Ureter (tissue), 1 donor: ENCODE data around the gene CLDN4. TPM values are rescaled to one million over a fixed set of nuclear protein-coding genes. Genes with fewer than 3 reads are reported as not detected.
"Not testable (repeated sequence)": the region's sequence is repeated elsewhere in the genome, so short reads cannot be mapped to it uniquely, and the experiment has no call there.

Experiments used
- DNase-seq: peaks from one replicate; pipeline ENCODE4 v3.0.0-alpha.2; 2020; ENCODE audit warnings: low spot score
- total RNA-seq: library from RNA; stranded (reverse); gene quantifications from one replicate; pipeline ENCODE4 v1.2.4, GENCODE V29; 2023
- donor health status: DM: yes; HTN: yes; CAD: no.

The CLDN4 gene
- total RNA-seq, 1 donor from 2014 or later: 244 TPM

DNA sequence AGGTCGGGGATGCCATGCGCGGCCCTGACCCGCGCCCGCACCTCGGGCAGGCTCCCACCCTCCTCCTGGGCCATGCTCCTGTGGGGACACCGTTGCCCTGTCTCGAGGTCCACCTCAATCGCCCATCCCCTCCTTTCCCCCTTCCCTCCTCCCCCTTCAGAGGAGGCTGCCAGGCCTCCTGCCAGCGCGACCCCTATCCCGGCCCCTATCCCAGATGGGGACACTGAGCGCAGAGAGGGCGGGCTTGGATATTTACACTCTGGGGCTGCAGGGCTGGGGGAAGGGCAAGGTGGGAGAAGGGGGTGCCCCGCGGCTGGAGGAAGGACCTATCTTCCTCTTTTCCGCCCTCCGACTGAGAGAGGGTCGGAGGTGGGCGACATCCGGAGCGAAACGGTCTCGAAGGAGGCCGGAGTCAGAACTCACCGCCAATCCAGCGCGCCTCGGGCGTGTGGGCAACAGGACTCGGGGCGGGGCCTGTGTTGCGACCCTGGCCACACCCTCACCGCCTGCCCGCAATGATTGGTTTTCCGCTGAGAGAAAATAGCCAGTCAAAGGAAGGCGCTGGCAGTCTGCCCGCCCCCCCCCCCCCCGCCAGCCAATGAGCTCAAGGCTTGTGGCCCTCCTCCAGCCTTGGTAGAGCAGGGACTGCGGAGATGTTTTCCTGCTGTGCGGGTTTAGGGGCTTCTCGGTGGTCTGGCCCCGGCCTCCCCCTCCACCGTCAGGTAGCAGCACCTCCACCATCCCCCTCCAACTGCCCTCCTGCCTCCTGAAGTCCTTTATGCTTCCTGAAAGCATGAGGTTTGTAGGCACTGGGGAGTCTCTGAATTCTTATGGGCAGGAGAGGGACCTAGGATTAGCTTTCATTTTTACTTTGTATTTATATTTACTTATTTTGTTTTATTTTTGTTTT lies 11.5 kb downstream of the CLDN4 start, which contains the start of gene METTL27:
TSS of gene METTL27 (minus strand) at position 450 of the 910 bp plus-strand sequence. CDS start at position 74, 376 bp downstream.
- DNase-seq: peak; percentile 95

DNA sequence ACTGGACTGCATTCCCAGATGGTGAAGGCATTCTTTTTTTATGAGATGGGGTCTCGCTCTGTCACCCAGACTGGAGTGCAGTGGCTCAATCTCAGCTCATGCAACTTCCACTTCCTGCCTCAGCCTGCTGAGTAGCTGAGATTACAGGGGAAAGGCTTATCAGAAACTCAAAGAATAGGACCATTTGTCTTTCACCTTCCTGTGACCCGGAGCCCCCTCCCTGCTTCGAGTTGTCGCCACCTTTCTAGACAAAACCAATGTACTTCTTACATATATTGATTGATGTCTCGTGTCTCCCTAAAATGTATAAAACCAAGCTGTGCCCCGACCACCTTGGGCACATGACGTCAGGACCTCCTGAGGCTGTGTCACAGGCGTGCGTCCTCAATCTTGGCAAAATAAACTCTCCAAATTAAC lies 13.3 kb downstream of the CLDN4 start:
- DNase-seq: no peak

DNA sequence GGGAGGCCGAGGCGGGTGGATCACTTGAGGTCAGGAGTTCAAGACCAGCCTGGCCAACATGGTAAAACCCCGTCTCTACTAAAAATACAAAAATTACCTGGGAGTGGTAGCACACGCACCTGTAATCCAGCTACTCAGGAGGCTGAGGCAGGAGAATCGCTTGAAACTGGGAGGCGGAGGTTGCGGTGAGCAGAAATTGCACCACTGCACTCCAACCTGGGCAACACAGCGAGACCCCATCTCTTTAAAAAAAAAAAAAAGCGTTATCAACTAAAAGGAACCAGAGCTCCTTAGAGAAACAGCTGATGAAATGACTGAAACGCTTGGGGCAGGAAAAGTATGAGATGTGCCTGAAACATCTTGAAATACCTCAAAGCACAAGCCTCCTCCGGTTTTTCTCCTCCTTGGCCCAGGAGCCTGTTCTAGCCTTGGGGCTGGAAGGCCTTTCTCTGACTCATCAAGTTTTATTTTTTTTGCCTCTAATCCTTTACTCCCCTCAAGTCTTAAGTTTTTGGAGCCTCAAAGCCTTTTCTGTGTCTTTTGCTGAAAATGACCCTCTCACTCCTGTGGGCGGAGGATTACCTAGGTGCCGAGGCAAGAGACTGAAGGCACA lies 14.2 kb downstream of the CLDN4 start:
- DNase-seq: no peak

DNA sequence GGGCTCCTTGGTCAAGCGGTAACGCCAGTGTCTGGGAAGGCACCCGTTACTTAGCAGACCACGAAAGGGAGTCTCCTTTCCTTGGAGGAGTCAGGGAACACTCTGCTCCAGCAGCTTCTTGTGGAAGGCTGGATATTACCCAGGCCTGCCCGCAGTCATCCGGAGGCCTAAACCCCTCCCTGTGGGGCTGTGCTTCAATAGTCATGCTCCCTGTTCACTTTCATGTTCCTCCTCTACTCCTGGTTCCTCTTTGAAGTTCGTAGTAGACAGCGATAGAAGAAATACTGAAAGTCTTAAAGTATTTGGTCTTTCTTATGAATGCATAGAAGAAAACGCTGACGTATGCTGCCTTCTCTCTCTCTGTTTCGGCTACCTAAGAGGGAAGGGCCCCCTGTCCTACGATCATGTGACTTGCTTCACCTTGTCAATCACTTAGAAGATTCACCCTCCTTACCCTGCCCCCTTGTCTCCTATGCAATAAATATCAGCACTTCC lies 15.0 kb downstream of the CLDN4 start:
- not testable (repeated sequence) for DNase-seq

DNA sequence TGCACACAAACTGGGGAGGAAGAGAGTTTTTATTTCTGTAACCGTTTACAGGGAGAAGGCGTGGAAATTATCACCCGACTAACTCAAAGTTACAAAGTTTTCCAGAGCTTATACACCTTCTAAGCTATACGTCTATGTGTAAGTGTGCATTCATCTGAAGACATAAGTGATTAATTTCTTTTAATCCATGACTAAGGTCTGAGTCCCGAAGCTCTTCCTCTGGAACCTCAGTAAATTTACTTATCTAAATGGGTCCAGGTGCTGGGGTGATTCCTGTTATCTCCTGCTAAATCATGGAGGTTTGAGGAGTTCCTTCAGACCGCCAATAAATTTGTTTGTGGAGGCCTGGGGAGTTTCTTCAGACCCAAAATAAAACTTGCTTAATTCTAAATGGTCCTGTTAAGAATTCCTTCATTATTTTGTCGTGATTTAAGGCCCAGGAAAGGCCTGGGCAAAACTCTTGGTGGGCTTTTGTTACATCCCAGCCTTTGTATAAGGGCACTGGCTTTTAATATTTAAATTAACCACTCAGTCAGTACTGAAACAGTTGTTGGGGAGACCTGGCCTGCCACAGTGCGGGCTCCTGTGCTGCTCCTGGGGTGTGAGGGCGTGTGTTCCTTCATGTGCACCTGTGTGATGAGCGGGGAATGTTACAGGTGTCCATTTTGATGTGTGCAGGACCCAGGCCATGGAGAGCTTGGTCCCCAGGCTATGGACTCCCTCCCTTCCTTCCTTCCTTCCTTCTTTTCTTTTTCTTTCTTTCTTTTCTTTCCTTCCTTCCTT lies 17.3 kb downstream of the CLDN4 start:
- no peak for DNase-seq

DNA sequence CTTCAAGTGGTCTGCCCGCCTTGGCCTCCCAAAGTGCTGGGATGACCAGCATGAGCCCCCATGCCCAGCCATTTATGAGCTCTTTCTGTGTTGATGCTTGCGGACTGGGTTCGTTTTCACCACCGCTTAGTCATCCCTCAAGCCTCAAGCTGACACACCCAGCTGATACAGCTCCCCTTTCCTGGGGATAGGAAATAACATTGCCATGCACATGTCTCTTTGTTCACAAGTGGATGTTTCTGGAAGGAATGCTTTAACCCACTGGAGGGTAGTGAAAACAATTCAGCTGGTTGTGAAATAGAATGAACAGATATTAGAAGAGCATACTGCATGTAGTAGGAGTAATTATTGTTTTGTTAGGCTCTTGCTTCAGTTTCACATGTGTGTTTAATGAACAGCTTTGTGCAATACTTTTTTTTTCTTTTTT lies 20.0 kb downstream of the CLDN4 start:
- no peak for DNase-seq

DNA sequence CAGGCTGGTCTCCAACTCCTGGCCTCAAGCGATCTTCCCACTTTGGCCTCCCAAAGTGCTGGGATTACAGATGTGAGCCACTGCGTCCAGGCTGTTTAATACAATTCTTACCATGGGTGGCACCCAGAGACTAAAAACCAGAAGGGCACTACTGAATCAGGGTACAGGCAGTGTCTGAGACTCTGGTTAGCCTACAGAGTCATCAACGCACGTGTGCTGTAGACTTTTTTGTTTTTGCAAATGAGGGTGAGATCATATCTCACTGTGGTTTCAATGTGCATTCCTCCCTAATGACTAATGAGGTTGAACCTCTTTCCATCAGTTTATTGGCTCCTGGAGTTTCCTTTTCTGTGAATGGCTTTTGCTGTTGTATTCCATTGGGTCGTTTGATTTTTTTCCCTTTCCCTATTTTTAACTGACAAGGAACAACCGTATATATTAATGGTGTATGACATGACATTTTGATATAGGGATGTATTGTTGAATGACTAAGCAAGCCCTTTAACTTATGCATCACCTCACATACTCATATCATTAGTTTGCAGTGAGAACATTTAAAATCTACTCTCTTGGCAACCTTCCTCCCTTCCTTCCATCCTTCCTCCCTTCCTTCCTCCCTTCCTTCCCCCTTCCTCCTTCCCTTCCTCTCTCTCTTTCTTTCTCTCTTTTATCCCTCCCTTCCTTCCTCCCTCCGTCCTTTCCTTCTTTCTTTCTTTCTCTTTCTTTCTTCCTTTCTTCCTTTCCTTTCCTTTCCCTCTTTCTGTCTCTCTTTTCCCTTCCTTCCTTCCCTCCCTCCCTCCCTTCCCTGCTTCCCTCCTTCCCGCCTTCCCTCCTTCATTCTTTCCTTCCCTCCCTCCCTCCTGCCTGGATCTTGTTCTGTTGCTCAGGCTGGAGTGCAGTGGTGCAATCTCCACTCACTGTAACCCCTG lies 20.9 kb downstream of the CLDN4 start:
- DNase-seq: no peak

DNA sequence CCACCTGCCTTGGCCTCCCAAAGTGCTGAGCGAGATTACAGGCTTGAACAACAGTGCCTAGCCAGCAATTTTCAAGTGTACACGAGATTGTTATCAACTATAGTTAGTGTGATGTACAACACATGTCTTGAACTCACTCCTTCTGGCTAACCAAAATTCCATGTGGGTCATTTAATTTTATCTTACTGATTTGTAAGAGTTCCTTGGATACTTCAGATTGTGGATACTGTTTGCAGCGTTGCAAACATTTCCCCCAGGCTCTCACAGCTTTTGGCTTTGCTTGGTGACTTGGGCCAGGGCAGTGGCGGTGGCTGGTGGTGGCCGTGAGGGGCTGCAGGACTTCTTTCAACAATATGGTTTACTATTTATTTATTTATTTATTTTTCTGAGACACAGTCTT lies 21.7 kb downstream of the CLDN4 start:
- no peak for DNase-seq

DNA sequence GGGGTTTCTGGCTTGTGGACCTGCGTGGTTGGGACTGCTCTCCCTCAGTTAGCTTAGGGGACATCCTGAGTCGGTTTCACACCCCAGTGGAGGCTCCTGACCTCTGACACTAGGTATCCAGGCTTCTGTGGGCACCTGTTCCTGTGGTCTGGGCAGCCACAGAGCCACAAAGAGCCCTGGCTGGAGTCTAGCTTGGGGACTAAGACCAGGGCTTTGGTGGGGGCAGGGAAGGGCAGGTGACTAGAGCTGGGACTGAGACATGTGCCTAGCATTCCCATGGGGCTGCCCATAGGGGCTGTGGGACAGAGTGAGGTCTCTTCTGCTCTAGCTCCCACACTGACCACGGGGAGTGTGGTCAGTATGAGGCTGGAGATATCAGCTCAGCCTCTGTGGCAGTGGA lies 26.1 kb downstream of the CLDN4 start:
- DNase-seq: no peak

DNA sequence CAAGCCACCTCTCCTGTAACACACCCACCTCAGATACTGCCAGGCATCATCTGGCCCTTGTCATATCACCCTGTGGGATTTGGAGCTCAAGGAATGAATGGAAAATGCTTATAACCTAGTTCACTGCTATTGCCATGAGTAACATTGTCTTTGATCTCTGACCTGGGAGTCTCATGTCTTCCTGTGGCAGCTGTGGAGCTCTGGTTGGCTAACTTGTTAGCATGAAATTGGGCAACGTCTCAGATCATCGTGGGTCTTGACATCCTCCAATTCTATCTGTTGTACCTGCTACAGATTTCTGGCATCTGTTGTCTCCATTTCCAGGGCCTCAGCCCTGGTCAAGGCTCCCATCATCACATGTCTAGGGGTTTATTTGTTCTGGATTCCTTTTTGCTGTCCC lies 28.0 kb downstream of the CLDN4 start:
- DNase-seq: no peak

DNA sequence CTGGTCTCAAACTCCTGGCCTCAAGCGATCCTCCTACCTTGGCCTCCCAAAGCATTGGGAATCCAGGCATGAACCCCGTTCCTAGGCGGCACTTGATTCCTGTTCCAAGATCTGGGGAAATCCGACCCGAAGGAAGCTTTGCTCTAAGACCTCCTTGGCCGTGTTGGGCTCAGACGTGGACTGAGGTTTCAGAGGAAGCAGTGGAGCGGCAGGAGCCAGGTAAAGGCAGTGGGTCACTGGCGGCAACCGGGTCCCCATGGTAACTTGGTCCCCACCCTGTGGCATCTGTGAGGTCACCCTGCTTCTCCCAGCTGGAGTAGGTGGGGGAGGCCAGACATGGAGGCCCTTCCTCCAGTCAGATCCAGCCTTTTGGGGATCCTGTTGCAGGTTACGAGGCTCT lies 30.1 kb downstream of the CLDN4 start, which contains the start of gene TMEM270:
TSS of gene TMEM270 (plus strand) at position 301 of the 400 bp plus-strand sequence. CDS start at position 337, 36 bp downstream.
- no peak for DNase-seq

DNA sequence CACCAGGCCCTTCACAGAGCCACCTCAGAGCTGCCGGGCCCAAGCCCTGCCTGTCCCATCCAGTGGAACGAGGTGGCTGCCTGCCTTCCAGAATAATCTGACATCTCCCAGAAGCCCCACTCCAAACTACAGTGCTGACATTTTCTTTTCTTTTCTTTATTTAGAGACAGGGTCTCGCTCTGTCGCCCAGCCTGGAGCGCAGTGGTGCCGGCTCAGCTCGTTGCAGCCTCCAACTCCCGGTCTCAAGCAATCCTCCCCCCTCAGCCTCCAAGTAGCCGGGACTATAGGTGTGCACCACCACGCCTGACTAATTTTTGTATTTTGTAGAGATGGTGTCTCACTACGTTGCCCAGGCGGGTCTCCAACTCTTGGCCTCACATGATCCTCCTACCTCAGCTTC lies 30.5 kb downstream of the CLDN4 start:
- no peak for DNase-seq

DNA sequence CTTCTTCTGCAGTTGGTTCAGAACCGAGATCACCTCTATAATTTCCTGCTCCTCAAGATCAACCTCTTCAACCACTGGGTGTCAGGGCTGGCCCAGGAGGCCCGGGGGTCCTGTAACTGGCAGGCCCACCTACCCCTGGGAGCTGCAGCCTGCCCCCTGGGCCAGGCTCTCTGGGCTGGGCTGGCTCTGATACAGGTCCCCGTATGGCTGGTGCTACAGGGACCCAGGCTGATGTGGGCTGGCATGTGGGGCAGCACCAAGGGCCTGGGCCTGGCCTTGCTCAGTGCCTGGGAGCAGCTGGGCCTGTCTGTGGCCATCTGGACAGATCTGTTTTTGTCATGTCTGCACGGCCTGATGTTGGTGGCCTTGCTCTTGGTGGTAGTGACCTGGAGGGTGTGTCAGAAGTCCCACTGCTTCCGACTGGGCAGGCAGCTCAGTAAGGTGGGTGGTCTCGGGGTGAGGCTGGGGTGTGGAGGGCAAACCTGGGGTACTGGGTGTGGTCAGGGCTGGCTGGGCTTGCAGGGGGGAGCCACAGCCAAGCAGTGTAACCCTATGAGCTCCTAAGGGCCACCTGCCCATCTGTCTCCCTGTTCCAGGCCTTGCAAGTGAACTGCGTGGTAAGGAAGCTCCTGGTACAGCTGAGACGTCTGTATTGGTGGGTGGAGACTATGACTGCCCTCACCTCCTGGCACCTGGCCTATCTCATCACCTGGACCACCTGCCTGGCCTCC lies 34.4 kb downstream of the CLDN4 start:
- DNase-seq: no peak

DNA sequence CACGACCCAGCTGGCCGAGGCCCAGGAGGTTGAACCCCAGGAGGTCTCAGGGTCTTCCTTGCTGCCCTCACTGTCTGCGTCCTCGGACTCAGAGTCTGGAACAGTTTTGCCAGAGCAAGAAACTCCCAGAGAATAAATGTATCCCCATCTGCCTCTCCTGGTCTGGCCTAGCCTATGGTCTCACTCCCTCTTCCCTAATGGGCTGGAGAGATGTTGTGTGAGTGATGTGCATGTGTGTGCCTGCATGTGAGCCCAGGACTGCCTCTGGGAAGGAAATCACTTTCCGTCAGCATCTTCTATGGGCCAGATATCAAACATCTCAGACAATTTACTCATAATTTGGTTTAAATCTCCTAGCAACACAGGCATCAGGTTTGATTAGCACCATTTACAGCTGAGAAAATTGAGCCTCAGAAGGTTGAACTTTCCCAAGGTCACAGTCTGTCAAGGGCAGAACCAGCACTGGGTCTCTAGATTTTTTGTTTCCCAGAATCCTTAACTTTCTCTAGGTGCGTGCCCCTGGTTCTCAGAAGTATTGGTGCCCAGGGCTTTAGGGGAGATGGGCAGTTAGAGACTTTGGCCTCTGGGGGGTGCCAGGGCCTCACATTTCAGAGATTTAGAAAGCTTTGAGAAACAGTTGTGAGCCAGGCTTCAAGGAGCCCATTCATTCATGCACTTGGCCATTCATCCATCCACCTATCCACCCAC lies 35.1 kb downstream of the CLDN4 start:
- no peak for DNase-seq

DNA sequence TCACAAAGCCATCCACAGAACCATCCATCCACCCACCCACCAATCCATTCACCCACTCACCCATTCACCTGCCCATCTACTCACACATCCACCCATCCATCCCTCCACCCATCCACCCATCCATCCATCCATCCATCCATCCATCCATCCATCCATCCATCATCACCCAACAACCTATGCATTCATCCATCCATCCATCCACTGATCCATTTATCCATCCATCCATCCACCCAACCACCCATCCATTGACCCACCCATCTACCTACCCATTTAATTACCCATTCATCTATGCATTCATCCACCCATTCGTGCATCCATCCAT lies 35.6 kb downstream of the CLDN4 start:
- no peak for DNase-seq

DNA sequence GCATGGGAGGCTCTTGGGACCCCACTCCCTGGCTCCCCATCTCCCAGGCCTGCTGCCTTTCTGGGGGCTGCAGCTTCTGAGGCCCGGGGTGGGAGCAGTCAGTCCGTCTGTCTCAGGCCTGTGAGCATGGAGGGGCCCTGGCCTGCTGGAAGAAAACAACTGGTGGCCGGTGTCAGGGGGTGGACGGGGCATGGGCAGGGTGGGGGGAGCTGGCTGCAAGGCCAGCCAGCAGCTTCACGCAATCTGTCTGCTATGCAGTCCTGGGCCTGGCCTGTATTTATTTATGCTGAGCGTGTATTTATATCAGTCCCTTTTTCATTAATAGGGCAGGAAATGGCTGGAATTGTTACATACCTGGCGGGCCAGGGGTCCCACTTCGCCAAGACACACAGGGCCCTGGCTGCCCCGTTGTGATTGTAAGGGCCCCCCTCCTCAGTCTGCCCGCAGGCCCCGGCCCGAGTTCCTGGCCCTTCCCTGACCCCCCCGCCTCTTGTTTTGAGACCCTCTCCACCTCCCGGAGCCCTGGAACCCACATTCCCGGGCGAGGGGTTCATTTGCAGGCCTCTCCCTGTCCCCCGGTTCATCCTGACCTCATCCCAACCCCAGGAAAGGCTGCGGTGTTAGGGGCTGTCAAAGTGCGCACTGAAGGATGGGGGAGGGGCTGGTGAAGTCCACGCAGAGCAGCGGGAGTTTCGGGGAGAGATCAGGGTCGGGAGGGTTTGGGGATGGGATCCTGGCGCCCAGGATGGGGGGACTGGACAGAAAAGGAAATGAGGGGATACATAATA lies 38.4 kb downstream of the CLDN4 start:
- no peak for DNase-seq

DNA sequence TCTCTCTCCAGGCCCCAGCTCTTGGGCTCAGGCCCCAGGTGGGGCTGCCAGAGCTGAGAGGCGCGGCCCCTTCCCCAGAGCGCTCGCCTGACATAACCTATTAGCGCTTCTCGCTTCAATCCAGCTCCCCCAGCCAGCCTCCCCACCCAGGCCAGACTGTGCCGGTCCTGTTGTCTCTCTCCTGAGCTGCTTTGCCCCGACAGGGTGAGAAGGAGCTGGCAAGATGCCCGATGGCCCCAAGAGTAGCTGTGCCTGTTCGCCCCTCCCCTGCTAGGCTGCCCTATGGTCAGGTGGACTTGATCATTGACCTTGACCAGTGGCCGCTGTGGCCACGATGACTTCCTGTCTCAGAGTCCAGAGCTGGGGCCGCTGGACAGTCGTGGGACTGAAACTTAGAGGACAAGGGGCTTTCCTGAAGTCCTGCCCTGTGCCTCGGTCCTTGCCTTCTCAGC lies 39.3 kb downstream of the CLDN4 start:
- no peak for DNase-seq

DNA sequence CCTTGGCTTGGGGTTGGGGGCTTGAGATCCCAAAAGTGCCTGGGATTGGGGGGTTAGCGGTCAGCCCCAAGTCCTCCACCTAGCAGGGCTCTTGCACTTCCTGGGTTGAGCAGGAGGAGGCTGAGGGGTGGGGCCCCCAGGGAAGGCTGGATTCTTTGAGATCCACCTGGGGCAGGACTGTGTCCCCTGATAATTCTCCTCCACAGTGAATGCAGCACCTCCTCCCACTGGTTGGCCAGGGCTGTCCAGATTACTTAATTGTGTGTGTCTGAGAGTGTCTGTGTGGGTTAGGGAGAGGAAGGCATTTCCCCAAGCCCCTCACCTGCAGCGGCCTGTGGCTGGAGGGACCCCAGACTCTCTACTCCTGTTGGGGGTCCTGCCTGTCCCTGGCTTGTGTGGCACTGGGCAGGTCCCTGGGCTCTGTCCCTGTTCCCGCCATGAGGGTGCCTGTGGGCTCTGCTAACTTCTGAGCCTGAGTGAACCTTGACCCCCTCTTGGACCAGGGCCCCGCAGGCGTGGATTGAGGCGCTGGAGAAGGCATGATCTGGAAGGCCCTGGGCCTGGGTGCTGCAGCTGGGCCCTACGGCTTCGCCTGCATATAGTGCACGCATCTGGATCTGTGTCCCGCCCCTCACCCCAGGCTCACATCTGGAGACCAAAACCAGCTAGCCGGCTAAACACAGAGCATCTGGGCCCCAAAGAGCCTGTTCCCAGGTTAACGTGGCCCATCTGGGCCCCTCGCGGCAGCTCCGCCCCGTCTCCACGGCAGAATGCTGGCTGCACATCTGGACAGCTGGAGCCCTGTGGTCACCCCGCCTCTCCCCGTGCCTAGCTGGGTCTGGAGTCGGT lies 40.6 kb downstream of the CLDN4 start:
- no peak for DNase-seq
